Stimulated activated CD4-positive, alpha-beta T cell treated with anti-CD3 and anti-CD28 coated beads, Interleukin-1b, Interleukin-23, amount 100 ng/mL, for 1 hour (primary cell): Measurements from ENCODE around the gene CCDC6.
"Not testable (repeated sequence)": the region's sequence is repeated elsewhere in the genome, so short reads cannot be mapped to it uniquely, and the experiment has no call there.

ENCODE experiments used
- DNase-seq, 2 donors: peaks; one replicate each; pipeline ENCODE4 v3.0.0-alpha.2; 2020; ENCODE audit warnings: low read depth in 2 of 2

CCDC6 gene

GRCh38 chr10:59905731-59906416, 482 bp downstream of the CCDC6 start:
- no peak for DNase-seq

GRCh38 chr10:59905066-59905730, 1.2 kb downstream of the CCDC6 start:
- DNase-seq = no peak

GRCh38 chr10:59904426-59905065, 1.8 kb downstream of the CCDC6 start:
- no peak for DNase-seq

- no peak for DNase-seq
Observed at GRCh38 chr10:59903871-59904270, 2.5 kb downstream of the CCDC6 start.

- no peak for DNase-seq
Observed at GRCh38 chr10:59902016-59902415, 4.3 kb downstream of the CCDC6 start.

- DNase-seq = no peak
Observed at GRCh38 chr10:59901470-59901869, 4.9 kb downstream of the CCDC6 start.

GRCh38 chr10:59900048-59900727, 6.2 kb downstream of the CCDC6 start:
- no peak for DNase-seq

GRCh38 chr10:59898125-59898835, 8.1 kb downstream of the CCDC6 start:
- no peak for DNase-seq

GRCh38 chr10:59896191-59896590, 10.2 kb downstream of the CCDC6 start:
- DNase-seq = no peak

- no peak for DNase-seq
Observed at GRCh38 chr10:59895629-59896116, 10.7 kb downstream of the CCDC6 start.

GRCh38 chr10:59894114-59894513, 12.2 kb downstream of the CCDC6 start:
- no peak for DNase-seq

- no peak for DNase-seq
Observed at GRCh38 chr10:59892697-59893096, 13.7 kb downstream of the CCDC6 start.

- no peak for DNase-seq
Observed at GRCh38 chr10:59891936-59892335, 14.4 kb downstream of the CCDC6 start.

GRCh38 chr10:59891349-59891748, 15.0 kb downstream of the CCDC6 start:
- no peak for DNase-seq

GRCh38 chr10:59888781-59889435, 17.4 kb downstream of the CCDC6 start:
- DNase-seq = no peak

GRCh38 chr10:59887972-59888640, 18.2 kb downstream of the CCDC6 start:
- DNase-seq = no peak

- DNase-seq = no peak
Observed at GRCh38 chr10:59887006-59887405, 19.4 kb downstream of the CCDC6 start.

GRCh38 chr10:59885430-59886134, 20.8 kb downstream of the CCDC6 start:
- no peak for DNase-seq

- not testable (repeated sequence) for DNase-seq
Observed at GRCh38 chr10:59884893-59885292, 21.5 kb downstream of the CCDC6 start.

- DNase-seq = no peak
Observed at GRCh38 chr10:59881640-59882039, 24.7 kb downstream of the CCDC6 start.
